Prostate gland (tissue), 2 donors: Measurements from ENCODE around the gene SMG6.

Experiments
- CTCF ChIP-seq, 4 experiments: fragments of 200-600 bp in 2 of 4; fragments of 450-650 bp in 2 of 4; sonication (generic) in 2 of 4; IDR thresholded peaks; 1 replicate in 3 of 4; 2 replicates in 1 of 4; pipeline ENCODE4 v1.5.1; 2016 to 2019; ENCODE audit warnings: antibody characterized with exemption in 4 of 4, mild to moderate bottlenecking in 2 of 4, moderate library complexity in 2 of 4
- POLR2A ChIP-seq: fragments of 450-650 bp; IDR thresholded peaks from one replicate; pipeline ENCODE4 v1.6.1; 2016; ENCODE audit warnings: antibody characterized with exemption, mild to moderate bottlenecking
- POLR2AphosphoS5 ChIP-seq: sonication (generic); formaldehyde crosslinking; IDR thresholded peaks from one replicate; pipeline ENCODE4 v1.6.1; 2017; ENCODE audit warnings: antibody characterized with exemption

- no peak for TF ChIP-seq CTCF (IDR thresholded peaks at IDR 0.05)
- TF ChIP-seq POLR2AphosphoS5, result no peak
- TF ChIP-seq POLR2A, result no peak
These were observed 92.9 kb downstream of the SMG6 start for GRCh38 chr17:2210726-2211125.
